Loucy (cell line): ENCODE results near the gene DHFR2.

Experiments used
- CTCF ChIP-seq: fragments of 200-600 bp; sonication (generic); conservative IDR thresholded peaks from 2 replicates; pipeline ENCODE4 v1.5.1; 2014; ENCODE audit warnings: mild to moderate bottlenecking, antibody characterized with exemption, low read length
- EZH2phosphoT487 ChIP-seq: fragments of 200-600 bp; IDR thresholded peaks from 2 replicates; pipeline ENCODE4 v1.6.1; 2018; ENCODE audit warnings: antibody characterized with exemption, mild to moderate bottlenecking, moderate library complexity, borderline replicate concordance

- TF ChIP-seq CTCF (no peak), EZH2phosphoT487 (no peak)
Measured at GRCh38 chr3:94082391-94082937, 19.7 kb upstream of the DHFR2 start.
